ENCODE results near the gene DPP6.

The DPP6 gene

GRCh38 chr7:154912871-154913637 is 860.9 kb downstream of the DPP6 start:
- DNase-seq (ENCODE audit: low read depth, low spot score), result peak; percentile 28
- Histone ChIP-seq H3K4me3 (peak overlapping the region; percentile 48; the same call in 1 of the 2 replicates), H3K27ac (no peak overlapping the region), H3K9me3 (ENCODE audit: low read depth, low read length) (no peaks in the 10 kb centered on the region), H3K36me3 (ENCODE audit: insufficient read depth, low read length) (no peaks in the 10 kb centered on the region), H3K9ac (ENCODE audit: insufficient read length) (peak overlapping the region; percentile 25)
- no peak for TF ChIP-seq EZH2 (IDR thresholded peaks at IDR 0.05)
- no peak for TF ChIP-seq POLR2AphosphoS5 (IDR thresholded peaks at IDR 0.05; ENCODE audit: borderline replicate concordance, low read depth, low read length)
- no peak for TF ChIP-seq FOXP2 (optimal IDR thresholded peaks at IDR 0.05; ENCODE audit: control extremely low read depth, extremely low read length, insufficient read depth)

GRCh38 chr7:154913638-154914307 is 861.6 kb downstream of the DPP6 start:
- H3K9ac ChIP-seq (ENCODE audit: insufficient read length), result no peak overlapping the region
- H3K36me3 ChIP-seq (ENCODE audit: insufficient read depth, low read length), result no peaks in the 10 kb centered on the region
- no peak for DNase-seq (ENCODE audit: low read depth, low spot score)
- no peak overlapping the region for H3K27ac ChIP-seq
- no peaks in the 10 kb centered on the region for H3K9me3 ChIP-seq (ENCODE audit: low read depth, low read length)
- TF ChIP-seq POLR2AphosphoS5 (IDR thresholded peaks at IDR 0.05; ENCODE audit: borderline replicate concordance, low read depth, low read length), result no peak
- no peak for TF ChIP-seq EZH2 (IDR thresholded peaks at IDR 0.05)
- TF ChIP-seq FOXP2 (optimal IDR thresholded peaks at IDR 0.05; ENCODE audit: control extremely low read depth, extremely low read length, insufficient read depth), result no peak
- peak overlapping the region; percentile 48; the same call in 1 of the 2 replicates for H3K4me3 ChIP-seq

GRCh38 chr7:154914308-154914995 is 862.3 kb downstream of the DPP6 start:
- Histone ChIP-seq H3K27ac (no peak overlapping the region), H3K9me3 (ENCODE audit: low read depth, low read length) (no peaks in the 10 kb centered on the region), H3K4me3 (no peak overlapping the region), H3K9ac (ENCODE audit: insufficient read length) (no peak overlapping the region), H3K36me3 (ENCODE audit: insufficient read depth, low read length) (no peaks in the 10 kb centered on the region)
- TF ChIP-seq FOXP2 (optimal IDR thresholded peaks at IDR 0.05; ENCODE audit: control extremely low read depth, extremely low read length, insufficient read depth) (no peak), EZH2 (IDR thresholded peaks at IDR 0.05) (no peak), POLR2AphosphoS5 (IDR thresholded peaks at IDR 0.05; ENCODE audit: borderline replicate concordance, low read depth, low read length) (no peak)
- no peak for DNase-seq (ENCODE audit: low read depth, low spot score)

- H3K27ac ChIP-seq, result no peak overlapping the region
- DNase-seq (ENCODE audit: low read depth, low spot score), result no peak
- no peak overlapping the region for H3K9ac ChIP-seq (ENCODE audit: insufficient read length)
- no peaks in the 10 kb centered on the region for H3K36me3 ChIP-seq (ENCODE audit: insufficient read depth, low read length)
- no peak overlapping the region for H3K4me3 ChIP-seq
- TF ChIP-seq EZH2 (IDR thresholded peaks at IDR 0.05) (no peak), POLR2AphosphoS5 (IDR thresholded peaks at IDR 0.05; ENCODE audit: borderline replicate concordance, low read depth, low read length) (no peak)
- no peaks in the 10 kb centered on the region for H3K9me3 ChIP-seq (ENCODE audit: low read depth, low read length)
Observed at GRCh38 chr7:154914996-154915380, 862.8 kb downstream of the DPP6 start.

- no peak for TF ChIP-seq POLR2AphosphoS5 (IDR thresholded peaks at IDR 0.05; ENCODE audit: borderline replicate concordance, low read depth, low read length)
- H3K27ac ChIP-seq, result no peak overlapping the region
- H3K36me3 ChIP-seq (ENCODE audit: insufficient read depth, low read length), result no peaks in the 10 kb centered on the region
- no peak overlapping the region for H3K4me3 ChIP-seq
- H3K9ac ChIP-seq (ENCODE audit: insufficient read length), result no peak overlapping the region
- DNase-seq (ENCODE audit: low read depth, low spot score), result no peak
- no peaks in the 10 kb centered on the region for H3K9me3 ChIP-seq (ENCODE audit: low read depth, low read length)
Observed at GRCh38 chr7:154915600-154915999, 863.4 kb downstream of the DPP6 start.

- Histone ChIP-seq H3K27ac (no peak overlapping the region), H3K4me3 (no peak overlapping the region), H3K9me3 (ENCODE audit: low read depth, low read length) (no peaks in the 10 kb centered on the region), H3K36me3 (ENCODE audit: insufficient read depth, low read length) (no peaks in the 10 kb centered on the region), H3K9ac (ENCODE audit: insufficient read length) (no peak overlapping the region)
- DNase-seq (ENCODE audit: low read depth, low spot score), result no peak
- no peak for TF ChIP-seq POLR2AphosphoS5 (IDR thresholded peaks at IDR 0.05; ENCODE audit: borderline replicate concordance, low read depth, low read length)
- no peak for TF ChIP-seq FOXP2 (optimal IDR thresholded peaks at IDR 0.05; ENCODE audit: control extremely low read depth, extremely low read length, insufficient read depth)
- no peak for TF ChIP-seq EZH2 (IDR thresholded peaks at IDR 0.05)
Observed at GRCh38 chr7:154916381-154916780, 864.2 kb downstream of the DPP6 start.

GRCh38 chr7:154916856-154917807 is 864.9 kb downstream of the DPP6 start:
- DNase-seq (ENCODE audit: low read depth, low spot score), result no peak
- TF ChIP-seq POLR2AphosphoS5 (IDR thresholded peaks at IDR 0.05; ENCODE audit: borderline replicate concordance, low read depth, low read length), result no peak
- no peak for TF ChIP-seq FOXP2 (optimal IDR thresholded peaks at IDR 0.05; ENCODE audit: control extremely low read depth, extremely low read length, insufficient read depth)
- TF ChIP-seq EZH2 (IDR thresholded peaks at IDR 0.05), result no peak
- H3K4me3 ChIP-seq, result no peak overlapping the region
- no peaks in the 10 kb centered on the region for H3K36me3 ChIP-seq (ENCODE audit: insufficient read depth, low read length)
- H3K9me3 ChIP-seq (ENCODE audit: low read depth, low read length), result no peaks in the 10 kb centered on the region
- no peak overlapping the region for H3K27ac ChIP-seq
- no peak overlapping the region for H3K9ac ChIP-seq (ENCODE audit: insufficient read length)

- Histone ChIP-seq H3K36me3 (ENCODE audit: insufficient read depth, low read length) (no peaks in the 10 kb centered on the region), H3K27ac (no peak overlapping the region), H3K9me3 (ENCODE audit: low read depth, low read length) (no peaks in the 10 kb centered on the region), H3K4me3 (no peak overlapping the region), H3K9ac (ENCODE audit: insufficient read length) (no peak overlapping the region)
- DNase-seq (ENCODE audit: low read depth, low spot score), result no peak
- TF ChIP-seq POLR2AphosphoS5 (IDR thresholded peaks at IDR 0.05; ENCODE audit: borderline replicate concordance, low read depth, low read length) (no peak), FOXP2 (optimal IDR thresholded peaks at IDR 0.05; ENCODE audit: control extremely low read depth, extremely low read length, insufficient read depth) (no peak), EZH2 (IDR thresholded peaks at IDR 0.05) (no peak)
Observed at GRCh38 chr7:154917808-154918160, 865.6 kb downstream of the DPP6 start.
